MM.1S (cell line): ENCODE results near the gene RHBDD1.
A peak's percentile ranks its signal among the peaks of the same experiment; 100 is the strongest.

Experiments
- DNase-seq: peaks from one replicate; pipeline ENCODE4 v3.0.0-alpha.2; 2015
- H2AFZ ChIP-seq: fragments of 300-600 bp; sonication (generic); 2 replicates; pipeline ENCODE4 v1.6.0; 2016; ENCODE audit warnings: antibody characterized with exemption, low read length
- H3F3A ChIP-seq: fragments of 300-600 bp; sonication (generic); 2 replicates; pipeline ENCODE4 v1.6.1; 2016; ENCODE audit warnings: mild to moderate bottlenecking, antibody characterized with exemption, low read length, moderate library complexity, mixed read lengths; ENCODE audit not compliant: insufficient read depth
- H3K27ac ChIP-seq: fragments of 300-600 bp; sonication (generic); 2 replicates; pipeline ENCODE4 v1.5.1; 2016; ENCODE audit warnings: mild to moderate bottlenecking, low read length
- H3K27me3 ChIP-seq: fragments of 300-600 bp; sonication (generic); replicated peaks from 2 replicates; pipeline ENCODE4 v1.6.0; 2016; ENCODE audit warnings: low read length; ENCODE audit not compliant: insufficient read depth
- H3K36me3 ChIP-seq: fragments of 300-600 bp; sonication (generic); replicated peaks from 2 replicates; pipeline ENCODE4 v1.6.1; 2016; ENCODE audit warnings: mild to moderate bottlenecking, low read length, mixed read lengths; ENCODE audit not compliant: insufficient read depth
- H3K4me1 ChIP-seq: fragments of 300-600 bp; sonication (generic); 2 replicates; pipeline ENCODE4 v1.6.1; 2016; ENCODE audit warnings: low read length, mixed read lengths
- H3K4me2 ChIP-seq: fragments of 300-600 bp; sonication (generic); 2 replicates; pipeline ENCODE4 v1.6.0; 2016; ENCODE audit warnings: low read depth, low read length
- H3K4me3 ChIP-seq: fragments of 300-600 bp; sonication (generic); 2 replicates; pipeline ENCODE4 v1.5.1; 2016; ENCODE audit warnings: low read length, mixed read lengths
- H3K79me2 ChIP-seq: fragments of 300-600 bp; sonication (generic); 2 replicates; pipeline ENCODE4 v1.6.1; 2016; ENCODE audit warnings: mixed run types, low read length, mixed read lengths
- H3K9ac ChIP-seq: fragments of 300-600 bp; sonication (generic); 2 replicates; pipeline ENCODE4 v1.6.1; 2016; ENCODE audit warnings: low read length, mixed read lengths
- H3K9me2 ChIP-seq: fragments of 300-600 bp; sonication (generic); replicated peaks from 2 replicates; pipeline ENCODE4 v1.6.1; 2016; ENCODE audit warnings: mild to moderate bottlenecking, low read length, mixed read lengths; ENCODE audit not compliant: insufficient read depth
- H3K9me3 ChIP-seq: fragments of 300-600 bp; sonication (generic); replicated peaks from 2 replicates; pipeline ENCODE4 v1.6.1; 2016; ENCODE audit warnings: mild to moderate bottlenecking, low read length, mixed read lengths; ENCODE audit not compliant: insufficient read depth
- H4K20me1 ChIP-seq: fragments of 300-600 bp; sonication (generic); 2 replicates; pipeline ENCODE4 v1.6.1; 2016; ENCODE audit warnings: mild to moderate bottlenecking, low read length, moderate library complexity, mixed read lengths; ENCODE audit not compliant: insufficient read depth
- EZH2 ChIP-seq: fragments of 300-600 bp; sonication (generic); optimal IDR thresholded peaks from 2 replicates; pipeline ENCODE3; 2017; ENCODE audit warnings: low read depth, mild to moderate bottlenecking, antibody characterized with exemption, low read length, mixed read lengths
- EZH2phosphoT487 ChIP-seq: fragments of 300-600 bp; sonication (generic); IDR thresholded peaks from 2 replicates; pipeline ENCODE4 v1.6.1; 2018; ENCODE audit warnings: antibody characterized with exemption, low read length
- TF ChIP-seq, protein P1 (sequence below): fragments of 300-600 bp; sonication (generic); IDR thresholded peaks from 2 replicates; pipeline ENCODE4 v1.5.1; 2016; ENCODE audit warnings: antibody characterized with exemption, low read length, mixed read lengths

The RHBDD1 gene

DNA sequence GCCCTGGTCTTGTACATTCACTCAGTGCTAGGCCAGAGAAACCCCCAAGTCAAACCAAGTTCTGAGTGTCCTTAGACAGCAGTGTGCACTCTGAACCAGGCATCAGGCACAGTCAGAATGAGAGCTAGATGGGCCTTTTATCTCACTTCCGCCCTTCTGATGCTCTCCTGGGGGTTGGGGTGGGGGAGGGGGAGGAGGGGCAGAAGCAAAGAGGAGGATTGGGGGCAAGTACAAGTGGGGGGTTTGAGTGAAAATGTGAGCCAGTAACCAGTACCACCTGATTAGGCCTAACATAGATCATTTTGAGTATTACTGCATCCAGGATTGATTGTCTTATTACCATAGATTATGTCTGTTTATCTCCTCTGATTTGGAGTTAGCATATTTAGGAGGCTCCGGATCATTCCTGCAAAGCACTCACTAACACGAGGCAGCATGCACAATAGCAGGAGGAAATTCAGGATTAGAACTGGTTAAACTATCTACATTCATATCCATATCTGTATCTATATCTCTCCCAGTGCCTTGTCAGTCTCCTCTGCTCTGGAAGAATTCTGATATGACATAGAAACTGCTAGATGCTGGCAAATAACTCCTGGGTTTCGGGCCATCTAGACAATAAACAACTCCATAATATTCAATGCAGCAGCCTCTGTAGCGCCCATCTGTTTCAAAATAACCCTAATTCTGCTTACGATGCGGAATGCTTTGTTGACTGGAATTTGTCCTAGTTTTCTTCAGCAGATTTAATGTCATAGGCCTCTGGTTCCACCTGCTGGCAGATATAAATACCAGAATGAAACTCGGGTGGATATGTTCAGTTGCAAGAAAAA lies 149.1 kb downstream of the RHBDD1 start:
- Histone ChIP-seq H3F3A (no peaks in the 10 kb centered on the region), H3K9ac (no peak overlapping the region), H4K20me1 (no peaks in the 10 kb centered on the region), H3K79me2 (no peaks in the 10 kb centered on the region), H3K27me3 (no peaks in the 10 kb centered on the region), H3K36me3 (no peaks in the 10 kb centered on the region), H3K9me2 (no peaks in the 10 kb centered on the region), H3K27ac (0 out of 2 replicates have a peak overlapping the region, but pooled peaks have one; percentile 15), H3K4me2 (peak overlapping the region; percentile 52; the same call in 1 of the 2 replicates), H2AFZ (no peak overlapping the region), H3K4me1 (peaks cover 23% of the 10 kb centered on the region), H3K9me3 (no peaks in the 10 kb centered on the region), H3K4me3 (no peak overlapping the region)
- peak; percentile 73 for DNase-seq
- TF ChIP-seq, protein P1, sequence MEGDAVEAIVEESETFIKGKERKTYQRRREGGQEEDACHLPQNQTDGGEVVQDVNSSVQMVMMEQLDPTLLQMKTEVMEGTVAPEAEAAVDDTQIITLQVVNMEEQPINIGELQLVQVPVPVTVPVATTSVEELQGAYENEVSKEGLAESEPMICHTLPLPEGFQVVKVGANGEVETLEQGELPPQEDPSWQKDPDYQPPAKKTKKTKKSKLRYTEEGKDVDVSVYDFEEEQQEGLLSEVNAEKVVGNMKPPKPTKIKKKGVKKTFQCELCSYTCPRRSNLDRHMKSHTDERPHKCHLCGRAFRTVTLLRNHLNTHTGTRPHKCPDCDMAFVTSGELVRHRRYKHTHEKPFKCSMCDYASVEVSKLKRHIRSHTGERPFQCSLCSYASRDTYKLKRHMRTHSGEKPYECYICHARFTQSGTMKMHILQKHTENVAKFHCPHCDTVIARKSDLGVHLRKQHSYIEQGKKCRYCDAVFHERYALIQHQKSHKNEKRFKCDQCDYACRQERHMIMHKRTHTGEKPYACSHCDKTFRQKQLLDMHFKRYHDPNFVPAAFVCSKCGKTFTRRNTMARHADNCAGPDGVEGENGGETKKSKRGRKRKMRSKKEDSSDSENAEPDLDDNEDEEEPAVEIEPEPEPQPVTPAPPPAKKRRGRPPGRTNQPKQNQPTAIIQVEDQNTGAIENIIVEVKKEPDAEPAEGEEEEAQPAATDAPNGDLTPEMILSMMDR, result peak; percentile 71
- no peak for TF ChIP-seq EZH2phosphoT487

DNA sequence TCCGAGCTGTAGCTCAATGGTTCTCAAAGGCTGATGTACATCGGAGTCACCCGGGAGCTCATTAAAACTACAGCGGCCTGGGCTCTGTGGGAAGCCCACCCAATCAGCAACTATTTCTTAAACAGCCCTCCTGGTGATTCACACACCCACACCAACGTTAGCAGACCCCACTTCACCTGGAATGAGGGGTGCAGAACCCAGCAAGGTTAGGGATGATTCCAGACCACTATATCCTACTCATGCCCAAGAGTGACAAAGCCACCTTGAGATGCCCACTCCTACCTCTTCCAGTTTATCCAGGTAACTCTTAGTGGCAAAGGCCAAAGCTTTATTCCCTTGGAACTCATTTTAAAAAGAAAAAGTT lies 149.7 kb downstream of the RHBDD1 start:
- H3K4me1 ChIP-seq, result peaks cover 23% of the 10 kb centered on the region
- H3K4me2 ChIP-seq, result no peak overlapping the region
- DNase-seq, result no peak
- H3F3A ChIP-seq, result no peaks in the 10 kb centered on the region
- no peaks in the 10 kb centered on the region for H3K27me3 ChIP-seq
- no peaks in the 10 kb centered on the region for H3K36me3 ChIP-seq
- H3K4me3 ChIP-seq, result no peak overlapping the region
- H2AFZ ChIP-seq, result no peak overlapping the region
- no peak overlapping the region for H3K27ac ChIP-seq
- H3K79me2 ChIP-seq, result no peaks in the 10 kb centered on the region
- H3K9ac ChIP-seq, result no peak overlapping the region
- no peaks in the 10 kb centered on the region for H3K9me3 ChIP-seq
- no peaks in the 10 kb centered on the region for H4K20me1 ChIP-seq
- H3K9me2 ChIP-seq, result no peaks in the 10 kb centered on the region
- no peak for TF ChIP-seq EZH2
- no peak for TF ChIP-seq EZH2phosphoT487
- TF ChIP-seq, protein P1, result no peak

DNA sequence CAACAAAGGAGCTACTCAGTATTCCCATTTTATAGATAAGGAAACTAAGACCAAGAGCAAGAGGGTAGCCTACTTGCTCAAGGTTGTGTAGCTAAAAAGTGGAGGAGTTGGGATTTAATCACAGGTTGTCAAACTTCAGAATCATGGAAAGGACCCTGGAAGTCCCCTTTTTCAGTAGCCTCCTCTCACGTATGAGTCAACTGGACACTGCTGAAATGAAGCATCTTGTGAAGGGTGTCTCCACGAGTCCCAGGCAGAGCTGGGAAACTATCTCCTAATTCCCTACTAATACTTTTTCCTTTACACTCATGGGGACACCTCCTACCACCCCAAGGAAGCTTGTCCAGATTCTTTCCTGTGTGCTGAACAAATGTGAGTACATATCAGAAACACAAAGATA lies 155.8 kb downstream of the RHBDD1 start:
- no peaks in the 10 kb centered on the region for H3K4me1 ChIP-seq
- no peak for DNase-seq
- H4K20me1 ChIP-seq, result no peaks in the 10 kb centered on the region
- no peaks in the 10 kb centered on the region for H3K36me3 ChIP-seq
- H3K9me2 ChIP-seq, result no peaks in the 10 kb centered on the region
- H3K79me2 ChIP-seq, result no peaks in the 10 kb centered on the region
- H3K9ac ChIP-seq, result no peak overlapping the region
- no peaks in the 10 kb centered on the region for H3K9me3 ChIP-seq
- TF ChIP-seq, protein P1, result no peak
- TF ChIP-seq EZH2 (no peak), EZH2phosphoT487 (no peak)
- H3F3A ChIP-seq, result no peaks in the 10 kb centered on the region
- no peak overlapping the region for H3K27ac ChIP-seq
- H2AFZ ChIP-seq, result no peak overlapping the region
- no peak overlapping the region for H3K4me3 ChIP-seq
- no peaks in the 10 kb centered on the region for H3K27me3 ChIP-seq
- no peak overlapping the region for H3K4me2 ChIP-seq
